Glomerular visceral epithelial cell (primary cell): Measurements from ENCODE around the gene MYBPC2.

Experiments used
- DNase-seq: peaks from one replicate; pipeline ENCODE4 v3.0.0-alpha.2; 2016; ENCODE audit errors: extremely low spot score

MYBPC2 gene

DNA sequence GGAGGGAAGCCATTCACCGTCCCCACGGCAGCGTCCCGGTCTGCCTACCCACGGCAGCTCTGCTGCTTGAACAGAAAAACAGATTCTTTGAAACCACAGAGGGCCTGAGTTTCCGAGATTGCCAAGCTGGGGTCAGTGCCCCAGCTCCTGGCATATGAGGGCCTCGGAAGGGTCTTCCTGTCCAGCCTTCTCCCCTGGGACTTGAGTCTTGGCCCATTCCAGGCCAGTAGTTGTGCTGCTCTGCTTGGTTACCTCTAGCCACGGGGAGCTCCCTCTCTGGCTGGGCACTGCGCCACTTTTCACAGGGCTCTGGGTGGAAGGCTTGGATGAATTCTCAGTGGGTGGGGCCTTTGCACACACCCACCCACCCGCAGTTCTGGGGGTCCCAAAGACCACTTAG is 22.6 kb upstream of the MYBPC2 start:
- DNase-seq: no peak

DNA sequence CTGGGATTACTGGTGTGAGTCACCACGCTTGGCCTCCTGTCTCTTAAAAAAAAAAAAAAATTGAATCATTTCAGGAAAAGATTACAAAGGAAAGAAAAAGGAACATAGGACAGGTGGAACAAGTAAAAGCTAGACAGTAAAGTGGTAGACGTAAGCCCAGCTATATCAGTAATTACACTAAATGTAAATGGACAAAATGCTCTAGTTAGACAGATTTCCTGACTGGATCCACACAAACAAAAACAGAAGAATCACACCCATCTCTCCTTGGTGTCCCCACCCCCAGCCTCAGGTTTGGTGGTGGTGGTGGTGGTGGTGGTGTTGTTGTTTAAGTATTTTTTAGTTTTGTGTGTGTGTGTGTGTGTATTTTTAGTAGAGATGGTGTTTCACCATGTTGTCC is 20.3 kb upstream of the MYBPC2 start:
- no peak for DNase-seq

DNA sequence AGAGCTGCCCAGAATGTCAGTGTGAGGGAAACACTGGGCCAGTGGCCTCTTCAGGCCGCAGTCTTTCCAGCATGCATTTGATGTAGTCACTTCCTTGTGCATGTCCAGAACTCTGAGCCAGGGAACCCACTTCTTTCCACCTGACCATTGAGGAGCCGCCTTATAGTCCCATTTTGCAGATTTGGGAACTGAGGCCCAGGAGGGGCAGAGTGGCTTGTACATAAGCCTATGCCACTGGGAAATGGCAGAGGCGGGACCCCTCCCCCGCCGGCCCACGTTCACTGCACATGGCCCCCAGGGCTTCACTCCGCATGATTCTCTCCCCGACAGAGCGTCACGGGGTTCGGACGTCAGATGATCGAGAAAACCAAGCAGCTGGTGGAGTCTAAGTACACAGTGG is 19.6 kb upstream of the MYBPC2 start:
- no peak for DNase-seq

DNA sequence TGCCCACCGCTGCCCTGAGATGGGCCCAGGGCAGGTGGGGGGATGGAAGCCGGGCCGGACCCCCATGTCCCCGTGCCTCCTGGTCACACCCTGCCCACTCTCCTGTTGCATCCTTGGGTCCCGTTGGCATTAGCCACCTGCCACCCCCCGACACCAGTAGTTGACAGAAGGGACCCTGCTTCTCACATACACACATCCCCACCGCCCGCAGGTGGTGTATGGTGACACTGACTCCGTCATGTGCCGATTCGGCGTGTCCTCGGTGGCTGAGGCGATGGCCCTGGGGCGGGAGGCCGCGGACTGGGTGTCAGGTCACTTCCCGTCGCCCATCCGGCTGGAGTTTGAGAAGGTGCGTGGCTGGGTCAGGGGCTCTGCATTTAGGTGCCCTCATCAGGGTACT is 19.2 kb upstream of the MYBPC2 start:
- no peak for DNase-seq

DNA sequence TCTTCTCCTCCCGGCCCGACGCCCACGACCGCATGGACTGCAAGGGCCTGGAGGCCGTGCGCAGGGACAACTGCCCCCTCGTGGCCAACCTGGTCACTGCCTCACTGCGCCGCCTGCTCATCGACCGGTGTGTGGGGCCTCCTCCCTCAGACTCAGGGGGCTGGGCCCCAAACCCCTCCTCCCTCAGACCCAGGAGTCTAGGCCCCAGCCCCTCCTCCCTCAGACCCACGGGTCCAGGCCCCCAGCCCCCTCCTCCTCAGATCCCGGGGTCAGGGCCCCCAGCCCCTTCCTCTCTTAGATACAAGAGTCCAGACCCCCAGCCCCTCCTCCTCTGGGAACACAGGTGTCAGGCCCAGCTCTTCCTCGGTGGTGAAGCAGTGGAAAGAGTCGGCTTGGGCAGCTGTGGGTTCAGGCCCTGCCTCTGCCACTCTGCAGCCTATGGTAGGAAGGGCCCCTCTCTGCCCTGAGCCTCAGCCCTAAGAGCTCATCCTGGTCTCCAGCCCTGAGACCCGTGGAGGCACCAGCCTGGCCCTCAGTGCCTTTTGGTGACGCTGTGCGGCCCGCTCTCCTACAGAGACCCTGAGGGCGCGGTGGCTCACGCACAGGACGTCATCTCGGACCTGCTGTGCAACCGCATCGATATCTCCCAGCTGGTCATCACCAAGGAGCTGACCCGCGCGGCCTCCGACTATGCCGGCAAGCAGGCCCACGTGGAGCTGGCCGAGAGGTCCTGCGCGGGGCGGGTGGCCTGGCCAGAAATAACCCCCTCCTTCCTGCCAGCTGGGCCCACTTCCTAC is 17.6 kb upstream of the MYBPC2 start:
- DNase-seq: peak; percentile 18

- no peak for DNase-seq
These were observed 17.0 kb upstream of the MYBPC2 start for GRCh38 chr19:50415661-50416033.

GRCh38 chr19:50416034-50416977 is 16.4 kb upstream of the MYBPC2 start:
- DNase-seq: no peak

GRCh38 chr19:50417111-50418081 is 15.3 kb upstream of the MYBPC2 start:
- DNase-seq: no peak

- no peak for DNase-seq
These were observed 14.3 kb upstream of the MYBPC2 start, which contains the start of gene SPIB for GRCh38 chr19:50418176-50419021. Gene SPIB (plus strand): TSS chr19:50418938. CDS start chr19:50418963, 25 bp downstream.

DNA sequence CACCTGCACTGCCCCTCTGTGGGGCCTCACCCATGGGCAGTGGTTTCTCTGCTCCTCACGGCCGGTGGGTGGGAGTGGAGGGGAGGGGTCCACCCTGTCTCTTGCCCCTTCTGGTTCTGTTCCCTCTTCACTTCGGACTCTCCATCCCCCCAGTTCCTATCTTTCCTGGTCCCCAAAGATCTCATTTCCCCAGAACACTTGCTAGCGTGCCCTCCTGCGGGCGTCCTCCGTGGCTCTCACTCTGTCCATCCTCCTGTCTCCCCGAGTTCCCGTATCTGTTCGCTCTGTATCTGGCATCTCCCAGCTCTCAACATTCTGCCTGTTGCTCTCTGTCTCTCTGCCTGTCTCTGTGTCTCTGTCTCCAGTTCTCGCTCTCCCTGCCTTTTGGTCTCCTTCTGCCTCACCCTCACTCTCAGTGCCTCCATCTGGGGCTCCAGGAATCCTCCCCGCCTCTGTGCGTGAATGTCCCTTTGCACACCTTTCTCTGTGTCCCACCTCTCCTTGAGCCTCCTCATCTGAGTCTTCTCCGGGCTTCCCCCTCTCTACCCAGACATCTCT is 13.6 kb upstream of the MYBPC2 start:
- DNase-seq: no peak

- no peak for DNase-seq
These were observed 13.1 kb upstream of the MYBPC2 start for GRCh38 chr19:50419580-50420035.

DNA sequence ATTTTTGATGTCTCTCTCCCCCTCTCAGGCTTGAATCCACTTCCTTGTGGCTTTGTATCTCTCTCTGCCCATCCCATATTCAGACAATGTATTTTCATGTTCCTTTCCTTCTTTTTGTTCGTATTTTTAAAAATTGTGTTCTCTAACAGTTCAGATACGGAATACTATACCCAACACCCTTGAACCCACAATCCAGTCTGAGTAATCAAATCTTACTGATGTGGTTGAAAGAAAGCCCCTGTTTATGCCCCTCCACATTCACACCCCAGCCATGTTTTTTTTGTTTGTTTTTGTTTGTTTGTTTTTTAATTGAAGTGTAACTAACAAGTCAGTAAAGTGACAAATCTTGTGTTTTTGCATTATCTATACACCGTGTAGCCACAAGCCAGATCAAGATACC is 12.6 kb upstream of the MYBPC2 start:
- no peak for DNase-seq

DNA sequence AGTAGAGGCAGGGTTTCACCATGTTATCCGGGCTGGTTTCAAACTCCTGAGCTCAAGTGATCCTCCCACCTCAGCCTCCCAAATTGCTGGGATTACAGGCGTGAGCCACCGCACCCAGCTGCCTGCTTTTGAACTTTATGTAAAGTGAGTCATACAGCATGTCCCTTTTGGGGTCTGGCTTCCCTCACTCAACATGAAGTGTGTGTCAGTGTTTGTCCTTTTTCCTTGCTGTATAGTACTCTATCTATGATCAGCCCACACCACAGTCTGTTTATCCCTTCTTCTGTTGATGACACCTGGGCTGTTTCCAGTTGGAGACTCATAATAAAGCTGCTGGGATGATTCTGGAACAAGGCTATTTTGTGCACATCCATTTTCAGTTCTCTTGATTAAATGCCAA is 11.9 kb upstream of the MYBPC2 start:
- DNase-seq: no peak

GRCh38 chr19:50422397-50423278 is 10.1 kb upstream of the MYBPC2 start:
- DNase-seq: no peak

- no peak for DNase-seq
These were observed 9.2 kb upstream of the MYBPC2 start for GRCh38 chr19:50423279-50424113.

DNA sequence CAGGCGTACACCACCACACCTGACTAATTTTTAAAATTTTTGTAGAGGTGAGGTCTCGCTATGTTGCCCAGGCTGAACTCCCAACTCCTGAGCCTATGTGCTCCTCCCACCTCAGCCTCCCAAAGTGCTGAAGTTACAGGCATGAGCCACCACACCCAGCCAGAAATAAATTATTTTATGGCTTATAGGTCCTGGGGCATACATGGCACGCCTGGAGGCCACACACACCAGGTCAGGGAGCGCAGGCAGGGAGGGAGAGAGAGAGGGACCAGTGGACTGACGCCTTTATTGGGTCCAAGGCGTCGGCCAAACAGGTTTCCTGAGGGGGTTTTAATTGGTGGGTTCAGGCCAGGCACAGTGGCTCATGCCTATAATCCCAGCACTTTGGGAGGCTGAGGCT is 7.1 kb upstream of the MYBPC2 start:
- DNase-seq: no peak

GRCh38 chr19:50427318-50427925 is 5.3 kb upstream of the MYBPC2 start:
- no peak for DNase-seq

GRCh38 chr19:50427997-50428425 is 4.7 kb upstream of the MYBPC2 start:
- peak; percentile 71 for DNase-seq
